A549 (cell line): ENCODE data around the gene SYCE1.

Source experiments
- BHLHE40 ChIP-seq: IDR thresholded peaks from 2 replicates; pipeline ENCODE4 v1.6.1; 2012; ENCODE audit warnings: low read depth, low read length, inconsistent platforms
- CHD2 ChIP-seq: fragments of 150-350 bp; IDR thresholded peaks from 2 replicates; pipeline ENCODE4 v1.6.1; 2014; ENCODE audit warnings: low read length; ENCODE audit not compliant: partially characterized antibody
- CTCF ChIP-seq: fragments of >200 bp; sonication (Bioruptor Twin); formaldehyde crosslinking; IDR thresholded peaks from 3 replicates; pipeline ENCODE4 v1.5.1; 2016
- EHMT2 ChIP-seq: fragments of 200-600 bp; sonication (generic); IDR thresholded peaks from 2 replicates; pipeline ENCODE4 v1.6.1; 2016; ENCODE audit warnings: antibody characterized with exemption, low read depth, mild to moderate bottlenecking, moderate library complexity
- FOSL2 ChIP-seq, 2 experiments: fragments of 450-650 bp in 1 of 2; fragments of >200 bp in 1 of 2; sonication (Bioruptor Twin) in 1 of 2; formaldehyde crosslinking; IDR thresholded peaks; 2 replicates each; pipeline versions ENCODE4 v1.5.0 to v1.6.1; 2016 to 2020; ENCODE audit warnings: mild to moderate bottlenecking in 1 of 2, moderate library complexity in 1 of 2
- MAX ChIP-seq: IDR thresholded peaks from 2 replicates; pipeline ENCODE4 v1.6.1; 2012
- NR3C1 ChIP-seq: fragments of >200 bp; sonication (Bioruptor Twin); formaldehyde crosslinking; IDR thresholded peaks from 3 replicates; pipeline ENCODE4 v1.6.1; 2017
- PHF8 ChIP-seq: fragments of 200-600 bp; sonication (generic); IDR thresholded peaks from 2 replicates; pipeline ENCODE4 v1.6.1; 2016; ENCODE audit warnings: low read depth, mild to moderate bottlenecking, antibody characterized with exemption, moderate library complexity, borderline replicate concordance
- POLR2A ChIP-seq: IDR thresholded peaks from 2 replicates; pipeline ENCODE4 v1.6.1; 2012; ENCODE audit warnings: mild to moderate bottlenecking, low read length
- RAD21 ChIP-seq, 2 experiments: fragments of >200 bp in 1 of 2; sonication (Bioruptor Twin) in 1 of 2; formaldehyde crosslinking in 1 of 2; IDR thresholded peaks in 1 of 2; conservative IDR thresholded peaks in 1 of 2; 2 replicates in 1 of 2; 3 replicates in 1 of 2; pipeline ENCODE4 v1.6.1; 2012 to 2018; ENCODE audit warnings: inconsistent platforms in 1 of 2
- RCOR1 ChIP-seq: fragments of 150-350 bp; IDR thresholded peaks from 2 replicates; pipeline ENCODE4 v1.6.1; 2014; ENCODE audit warnings: antibody characterized with exemption, low read length, low read depth
- TF ChIP-seq, protein P1 (sequence below): fragments of 200-600 bp; sonication (generic); IDR thresholded peaks from 2 replicates; pipeline ENCODE4 v1.6.1; 2016; ENCODE audit warnings: antibody characterized with exemption, mild to moderate bottlenecking, moderate library complexity

DNA sequence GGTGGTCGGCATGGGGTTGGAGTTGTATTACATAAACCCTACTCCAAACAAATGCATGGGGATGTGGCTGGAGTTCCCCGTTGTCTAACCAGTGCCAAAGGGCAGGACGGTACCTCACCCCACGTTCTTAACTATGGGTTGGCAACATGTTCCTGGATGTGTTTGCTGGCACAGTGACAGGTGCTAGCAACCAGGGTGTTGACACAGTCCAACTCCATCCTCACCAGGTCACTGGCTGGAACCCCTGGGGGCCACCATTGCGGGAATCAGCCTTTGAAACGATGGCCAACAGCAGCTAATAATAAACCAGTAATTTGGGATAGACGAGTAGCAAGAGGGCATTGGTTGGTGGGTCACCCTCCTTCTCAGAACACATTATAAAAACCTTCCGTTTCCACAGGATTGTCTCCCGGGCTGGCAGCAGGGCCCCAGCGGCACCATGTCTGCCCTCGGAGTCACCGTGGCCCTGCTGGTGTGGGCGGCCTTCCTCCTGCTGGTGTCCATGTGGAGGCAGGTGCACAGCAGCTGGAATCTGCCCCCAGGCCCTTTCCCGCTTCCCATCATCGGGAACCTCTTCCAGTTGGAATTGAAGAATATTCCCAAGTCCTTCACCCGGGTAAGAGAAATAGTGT, 38.3 kb downstream of the SYCE1 start, which contains the start of gene CYP2E1:
- TF ChIP-seq CTCF (no peak), FOSL2 (IDR thresholded peaks at IDR 0.05) (no peak), FOSL2 (CRISPR knock-in tag; IDR thresholded peaks at IDR 0.05) (no peak), POLR2A (no peak), NR3C1 (no peak), RCOR1 (no peak), BHLHE40 (no peak), CHD2 (no peak), PHF8 (no peak), RAD21 (conservative IDR thresholded peaks at IDR 0.05 in 1 of 2, IDR thresholded peaks at IDR 0.05 in 1 of 2) (no peak), EHMT2 (no peak), MAX (no peak)
- TF ChIP-seq, protein P1, sequence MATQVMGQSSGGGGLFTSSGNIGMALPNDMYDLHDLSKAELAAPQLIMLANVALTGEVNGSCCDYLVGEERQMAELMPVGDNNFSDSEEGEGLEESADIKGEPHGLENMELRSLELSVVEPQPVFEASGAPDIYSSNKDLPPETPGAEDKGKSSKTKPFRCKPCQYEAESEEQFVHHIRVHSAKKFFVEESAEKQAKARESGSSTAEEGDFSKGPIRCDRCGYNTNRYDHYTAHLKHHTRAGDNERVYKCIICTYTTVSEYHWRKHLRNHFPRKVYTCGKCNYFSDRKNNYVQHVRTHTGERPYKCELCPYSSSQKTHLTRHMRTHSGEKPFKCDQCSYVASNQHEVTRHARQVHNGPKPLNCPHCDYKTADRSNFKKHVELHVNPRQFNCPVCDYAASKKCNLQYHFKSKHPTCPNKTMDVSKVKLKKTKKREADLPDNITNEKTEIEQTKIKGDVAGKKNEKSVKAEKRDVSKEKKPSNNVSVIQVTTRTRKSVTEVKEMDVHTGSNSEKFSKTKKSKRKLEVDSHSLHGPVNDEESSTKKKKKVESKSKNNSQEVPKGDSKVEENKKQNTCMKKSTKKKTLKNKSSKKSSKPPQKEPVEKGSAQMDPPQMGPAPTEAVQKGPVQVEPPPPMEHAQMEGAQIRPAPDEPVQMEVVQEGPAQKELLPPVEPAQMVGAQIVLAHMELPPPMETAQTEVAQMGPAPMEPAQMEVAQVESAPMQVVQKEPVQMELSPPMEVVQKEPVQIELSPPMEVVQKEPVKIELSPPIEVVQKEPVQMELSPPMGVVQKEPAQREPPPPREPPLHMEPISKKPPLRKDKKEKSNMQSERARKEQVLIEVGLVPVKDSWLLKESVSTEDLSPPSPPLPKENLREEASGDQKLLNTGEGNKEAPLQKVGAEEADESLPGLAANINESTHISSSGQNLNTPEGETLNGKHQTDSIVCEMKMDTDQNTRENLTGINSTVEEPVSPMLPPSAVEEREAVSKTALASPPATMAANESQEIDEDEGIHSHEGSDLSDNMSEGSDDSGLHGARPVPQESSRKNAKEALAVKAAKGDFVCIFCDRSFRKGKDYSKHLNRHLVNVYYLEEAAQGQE, result no peak
